NCI-H146 treated with DMSO at 0.1 percent for 48 hours (cell line): ENCODE data around the gene UIMC1.
A peak's percentile ranks its signal among the peaks of the same experiment; 100 is the strongest.
"Not testable (repeated sequence)": the region's sequence is repeated elsewhere in the genome, so short reads cannot be mapped to it uniquely, and the experiment has no call there.

Source experiments
- DNase-seq: peaks from one replicate; lab custom pipeline; 2025; ENCODE audit not compliant: unreplicated experiment; lab: John Stamatoyannopoulos, UW

Gene UIMC1

GRCh38 chr5:177008716-177009115 lies 2.1 kb upstream of the UIMC1 start:
- DNase-seq: no peak

- no peak for DNase-seq
Observed at GRCh38 chr5:177005619-177006264, 837 bp downstream of the UIMC1 start.

GRCh38 chr5:177004961-177005360 lies 1.6 kb downstream of the UIMC1 start:
- DNase-seq: no peak

GRCh38 chr5:177003649-177004048 lies 2.9 kb downstream of the UIMC1 start:
- no peak for DNase-seq

- DNase-seq: not testable (repeated sequence)
Observed at GRCh38 chr5:176999526-176999925, 7.1 kb downstream of the UIMC1 start.

- DNase-seq: no peak
Observed at GRCh38 chr5:176998828-176999227, 7.8 kb downstream of the UIMC1 start.

- no peak for DNase-seq
Observed at GRCh38 chr5:176996780-176997179, 9.8 kb downstream of the UIMC1 start.

- DNase-seq: no peak
Observed at GRCh38 chr5:176995896-176996767, 10.4 kb downstream of the UIMC1 start.

GRCh38 chr5:176995122-176995490 lies 11.5 kb downstream of the UIMC1 start:
- DNase-seq: no peak

GRCh38 chr5:176994460-176995121 lies 12.0 kb downstream of the UIMC1 start:
- no peak for DNase-seq

- not testable (repeated sequence) for DNase-seq
Observed at GRCh38 chr5:176993081-176993480, 13.5 kb downstream of the UIMC1 start.

- no peak for DNase-seq
Observed at GRCh38 chr5:176987583-176987982, 19.0 kb downstream of the UIMC1 start.

- DNase-seq: no peak
Observed at GRCh38 chr5:176986280-176986679, 20.3 kb downstream of the UIMC1 start.

GRCh38 chr5:176985516-176985915 lies 21.1 kb downstream of the UIMC1 start:
- DNase-seq: no peak

GRCh38 chr5:176984176-176984575 lies 22.4 kb downstream of the UIMC1 start:
- not testable (repeated sequence) for DNase-seq

GRCh38 chr5:176983593-176983992 lies 23.0 kb downstream of the UIMC1 start:
- not testable (repeated sequence) for DNase-seq

GRCh38 chr5:176983112-176983511 lies 23.5 kb downstream of the UIMC1 start:
- DNase-seq: not testable (repeated sequence)

GRCh38 chr5:176980818-176981217 lies 25.8 kb downstream of the UIMC1 start:
- DNase-seq: no peak

GRCh38 chr5:176979669-176980068 lies 26.9 kb downstream of the UIMC1 start:
- no peak for DNase-seq

GRCh38 chr5:176965633-176966032 lies 40.9 kb downstream of the UIMC1 start:
- no peak for DNase-seq

GRCh38 chr5:176959051-176959450 lies 47.5 kb downstream of the UIMC1 start:
- DNase-seq: peak; percentile 41

- DNase-seq: no peak
Observed at GRCh38 chr5:176956756-176957155, 49.8 kb downstream of the UIMC1 start.
